ENCODE measurements around the gene RABGAP1L.

DNA sequence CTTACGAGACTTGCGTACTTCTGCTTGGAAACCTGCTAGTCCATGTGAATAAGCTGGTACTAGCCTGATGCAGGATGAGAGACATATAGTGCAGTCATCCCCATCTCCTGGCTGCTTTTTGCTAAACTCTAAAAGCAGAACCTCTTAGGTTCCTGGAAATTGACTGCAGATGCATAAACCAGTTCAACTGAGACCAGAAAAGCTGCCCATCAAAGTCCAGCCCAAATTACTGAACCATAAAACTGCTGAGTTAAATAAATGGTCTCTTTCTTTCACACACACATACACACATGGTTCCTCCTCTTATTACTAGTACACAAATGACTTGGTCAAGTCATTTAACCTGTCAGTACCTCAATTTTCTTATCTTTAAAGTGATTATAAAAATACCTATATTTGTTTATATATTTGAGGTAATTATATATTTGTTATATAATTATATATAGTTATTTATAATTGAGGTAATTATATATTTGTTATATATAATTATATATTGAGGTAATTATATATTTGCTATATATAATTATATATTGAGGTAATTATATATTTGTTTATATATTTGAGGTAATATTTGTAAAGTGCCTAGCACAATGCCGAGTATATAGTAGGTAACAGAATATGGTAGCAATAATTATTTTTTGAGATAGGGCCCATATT is 25.2 kb upstream of the RABGAP1L start:
- TF ChIP-seq, protein P1, sequence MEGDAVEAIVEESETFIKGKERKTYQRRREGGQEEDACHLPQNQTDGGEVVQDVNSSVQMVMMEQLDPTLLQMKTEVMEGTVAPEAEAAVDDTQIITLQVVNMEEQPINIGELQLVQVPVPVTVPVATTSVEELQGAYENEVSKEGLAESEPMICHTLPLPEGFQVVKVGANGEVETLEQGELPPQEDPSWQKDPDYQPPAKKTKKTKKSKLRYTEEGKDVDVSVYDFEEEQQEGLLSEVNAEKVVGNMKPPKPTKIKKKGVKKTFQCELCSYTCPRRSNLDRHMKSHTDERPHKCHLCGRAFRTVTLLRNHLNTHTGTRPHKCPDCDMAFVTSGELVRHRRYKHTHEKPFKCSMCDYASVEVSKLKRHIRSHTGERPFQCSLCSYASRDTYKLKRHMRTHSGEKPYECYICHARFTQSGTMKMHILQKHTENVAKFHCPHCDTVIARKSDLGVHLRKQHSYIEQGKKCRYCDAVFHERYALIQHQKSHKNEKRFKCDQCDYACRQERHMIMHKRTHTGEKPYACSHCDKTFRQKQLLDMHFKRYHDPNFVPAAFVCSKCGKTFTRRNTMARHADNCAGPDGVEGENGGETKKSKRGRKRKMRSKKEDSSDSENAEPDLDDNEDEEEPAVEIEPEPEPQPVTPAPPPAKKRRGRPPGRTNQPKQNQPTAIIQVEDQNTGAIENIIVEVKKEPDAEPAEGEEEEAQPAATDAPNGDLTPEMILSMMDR (conservative IDR thresholded peaks at IDR 0.05): no peak
- no peak for TF ChIP-seq EZH2 (IDR thresholded peaks at IDR 0.05; ENCODE audit: low read depth)
